Measurements from ENCODE around the gene BLOC1S5. TPM values are rescaled to one million over a fixed set of nuclear protein-coding genes. Genes with fewer than 3 reads are reported as not detected.
"Not testable (repeated sequence)": the region's sequence is repeated elsewhere in the genome, so short reads cannot be mapped to it uniquely, and the experiment has no call there.

The BLOC1S5 gene
- total RNA-seq, 2 donors from 2014 or later = 14.4 to 17.6 TPM

DNA sequence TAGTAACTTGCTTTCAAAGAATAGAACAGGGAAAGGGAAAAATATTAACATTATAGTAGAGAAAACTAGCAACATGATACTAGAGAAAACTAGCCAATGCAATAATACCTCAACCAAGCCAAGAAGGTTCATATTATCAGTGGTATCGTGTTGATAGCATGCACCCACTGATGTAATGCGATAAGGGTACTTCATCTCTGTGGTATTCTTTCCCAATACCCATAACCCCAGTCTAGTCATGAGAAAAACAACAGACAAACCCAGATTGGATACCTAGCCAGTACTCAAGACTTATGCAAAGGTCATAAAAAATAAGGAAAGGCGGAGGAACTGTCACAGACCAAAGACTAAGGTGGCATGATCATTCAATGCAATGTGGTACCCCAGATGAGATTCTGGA is 21.0 kb downstream of the BLOC1S5 start:
- no peak overlapping the region for H3K27ac Mint-ChIP-seq
- H3K4me3 ChIP-seq (ENCODE audit: low read length) = no peak overlapping the region
- H3K4me1 ChIP-seq (ENCODE audit: control insufficient read depth, insufficient read depth, low read length) = no peaks in the 10 kb centered on the region
- H3K27me3 ChIP-seq (ENCODE audit: control insufficient read depth, insufficient read depth, low read length, poor library complexity, severe bottlenecking) = no peaks in the 10 kb centered on the region
- no peak overlapping the region for H3K9ac ChIP-seq (ENCODE audit: extremely low read depth, low read length, poor library complexity, severe bottlenecking)
- peaks cover 9% of the 10 kb centered on the region for H3K4me1 Mint-ChIP-seq
- peaks cover 75% of the 10 kb centered on the region for H3K36me3 Mint-ChIP-seq (ENCODE audit: low read depth)
- no peak overlapping the region for H3K27ac ChIP-seq (ENCODE audit: low read depth, low read length)
- peaks cover 38% of the 10 kb centered on the region for H3K9me3 Mint-ChIP-seq
- DNase-seq = no peak
- peaks cover 20% of the 10 kb centered on the region for H3K36me3 ChIP-seq (ENCODE audit: control insufficient read depth, insufficient read depth, low read length)
- no peaks in the 10 kb centered on the region for H3K27me3 Mint-ChIP-seq (ENCODE audit: insufficient read depth)
- WGBS, 2 experiments (ENCODE audit: insufficient coverage in 1 of 2, insufficient read length in 1 of 2) = 64% methylated on average over 3 of the region's 3 CpGs; no CpG with 5 or more reads in 1 of the 2 experiments
- peaks cover 36% of the 10 kb centered on the region for H3K9me3 ChIP-seq (ENCODE audit: control insufficient read depth, low read length)
- TF ChIP-seq CTCF (conservative IDR thresholded peaks at IDR 0.05) = no peak
- H3K4me3 Mint-ChIP-seq = no peak overlapping the region

DNA sequence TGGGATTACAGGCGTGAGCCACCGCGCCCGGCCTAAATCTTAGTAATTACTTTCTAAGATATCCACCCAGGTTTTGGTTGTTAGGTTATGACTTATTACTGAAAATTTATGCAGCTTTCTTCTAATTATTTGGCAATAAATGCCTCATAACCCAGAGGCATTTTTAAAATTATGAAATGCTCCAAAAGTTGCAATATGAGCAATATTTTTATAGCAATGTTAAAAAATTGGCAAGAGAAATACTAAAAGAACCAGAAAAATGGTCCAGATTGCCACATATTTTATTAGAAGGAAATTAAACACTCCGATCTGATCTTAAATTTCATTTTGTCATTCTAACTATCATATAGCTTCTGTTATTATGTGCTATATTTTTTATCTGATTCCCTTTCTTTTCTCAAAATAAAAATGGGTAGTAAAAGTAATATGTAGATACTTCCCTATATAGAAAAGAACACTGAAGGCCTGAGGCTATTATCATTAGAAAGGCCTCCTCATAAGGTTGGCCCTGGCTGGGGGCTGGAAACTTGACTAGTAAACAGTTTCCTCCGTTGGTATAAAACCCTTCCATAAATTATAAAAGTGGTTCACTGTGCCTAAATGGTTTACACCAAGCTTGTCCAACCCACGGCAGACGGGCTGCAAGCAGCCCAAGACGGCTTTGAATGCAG is 22.1 kb downstream of the BLOC1S5 start:
- no peak for TF ChIP-seq CTCF (conservative IDR thresholded peaks at IDR 0.05)
- peaks cover 36% of the 10 kb centered on the region for H3K9me3 Mint-ChIP-seq
- H3K36me3 Mint-ChIP-seq (ENCODE audit: low read depth) = peaks cover 70% of the 10 kb centered on the region
- H3K9ac ChIP-seq (ENCODE audit: extremely low read depth, low read length, poor library complexity, severe bottlenecking) = no peak overlapping the region
- no peaks in the 10 kb centered on the region for H3K4me1 ChIP-seq (ENCODE audit: control insufficient read depth, insufficient read depth, low read length)
- 92% methylated on average over 8 of the region's 9 CpGs; no CpG with 5 or more reads in 1 of the 2 experiments for WGBS, 2 experiments (ENCODE audit: insufficient coverage in 1 of 2, insufficient read length in 1 of 2)
- no peaks in the 10 kb centered on the region for H3K27me3 Mint-ChIP-seq (ENCODE audit: insufficient read depth)
- no peak overlapping the region for H3K27ac ChIP-seq (ENCODE audit: low read depth, low read length)
- H3K27ac Mint-ChIP-seq = no peak overlapping the region
- DNase-seq = no peak
- H3K36me3 ChIP-seq (ENCODE audit: control insufficient read depth, insufficient read depth, low read length) = peaks cover 20% of the 10 kb centered on the region
- no peak overlapping the region for H3K4me3 ChIP-seq (ENCODE audit: low read length)
- H3K4me1 Mint-ChIP-seq = no peaks in the 10 kb centered on the region
- H3K9me3 ChIP-seq (ENCODE audit: control insufficient read depth, low read length) = peaks cover 27% of the 10 kb centered on the region
- no peak overlapping the region for H3K4me3 Mint-ChIP-seq
- H3K27me3 ChIP-seq (ENCODE audit: control insufficient read depth, insufficient read depth, low read length, poor library complexity, severe bottlenecking) = no peaks in the 10 kb centered on the region

GRCh38 chr6:8034107-8034506 is 30.1 kb downstream of the BLOC1S5 start:
- not testable (repeated sequence) for H3K4me1 ChIP-seq (ENCODE audit: control insufficient read depth, insufficient read depth, low read length); H3K9ac ChIP-seq (ENCODE audit: extremely low read depth, low read length, poor library complexity, severe bottlenecking); H3K27ac ChIP-seq (ENCODE audit: low read depth, low read length); H3K36me3 ChIP-seq (ENCODE audit: control insufficient read depth, insufficient read depth, low read length); H3K27me3 ChIP-seq (ENCODE audit: control insufficient read depth, insufficient read depth, low read length, poor library complexity, severe bottlenecking); DNase-seq; H3K4me1 Mint-ChIP-seq; H3K27ac Mint-ChIP-seq; H3K4me3 ChIP-seq (ENCODE audit: low read length); H3K27me3 Mint-ChIP-seq (ENCODE audit: insufficient read depth); H3K9me3 ChIP-seq (ENCODE audit: control insufficient read depth, low read length); H3K4me3 Mint-ChIP-seq
- 96 to 100% methylated on average over 2 of the region's 3 CpGs for WGBS, 2 experiments (ENCODE audit: insufficient coverage in 1 of 2, insufficient read length in 1 of 2)
- peaks cover 38% of the 10 kb centered on the region for H3K9me3 Mint-ChIP-seq
- peaks cover 49% of the 10 kb centered on the region for H3K36me3 Mint-ChIP-seq (ENCODE audit: low read depth)

Measured in endodermal cell (in vitro differentiated cells).